ENCODE data around the gene IPO7. TPM values are rescaled to one million over a fixed set of nuclear protein-coding genes. Genes with fewer than 3 reads are reported as not detected.
A peak's percentile ranks its signal among the peaks of the same experiment; 100 is the strongest.
"Not testable (repeated sequence)": the region's sequence is repeated elsewhere in the genome, so short reads cannot be mapped to it uniquely, and the experiment has no call there.

The IPO7 gene
- total RNA-seq, 1 donor from 2014 or later = 234 TPM

DNA sequence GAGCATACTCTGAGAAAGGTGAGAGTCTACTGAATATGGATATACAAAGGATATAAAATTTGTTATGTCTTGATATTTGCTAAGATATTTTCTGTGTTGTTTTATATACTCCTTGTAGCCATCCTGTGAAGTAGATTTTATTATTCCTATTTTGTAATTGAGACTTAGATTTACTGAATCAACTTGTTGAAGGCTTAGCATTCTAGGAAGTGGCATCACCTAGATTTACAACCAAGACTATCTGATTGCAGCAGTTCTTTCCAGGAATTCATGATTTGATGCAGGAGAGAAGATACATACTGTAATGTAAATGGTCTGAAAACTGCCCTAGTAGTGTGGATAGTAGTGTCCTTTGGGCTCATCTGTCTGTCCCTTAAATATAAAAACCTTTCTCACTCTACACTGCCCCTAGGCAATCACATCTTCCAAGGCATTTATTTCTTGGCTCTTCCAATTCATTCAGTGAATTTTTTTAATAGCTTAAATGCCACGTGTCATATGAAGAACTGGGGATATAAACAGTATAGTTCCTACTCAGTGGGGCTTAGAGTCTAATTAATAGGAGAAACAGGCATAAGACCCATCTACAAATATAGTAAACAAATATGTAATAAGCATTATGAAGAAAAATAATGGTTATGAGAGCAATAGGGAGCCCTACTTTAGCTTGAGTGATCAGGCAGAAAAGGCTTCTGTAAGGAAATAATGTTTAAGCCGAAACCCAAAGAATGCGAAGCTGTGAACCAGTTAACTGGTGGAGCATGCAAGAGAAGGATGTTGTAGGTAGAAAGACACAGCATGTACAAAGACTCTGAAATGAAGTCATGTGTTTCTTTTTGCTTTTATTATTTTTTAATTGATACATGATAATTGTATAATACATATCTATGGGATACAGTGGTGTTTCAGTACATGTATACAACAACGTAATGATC lies 13.6 kb downstream of the IPO7 start:
- FAIRE-seq (no peak), DNase-seq (ENCODE audit: low spot score in 2 of 2) (no peak)

DNA sequence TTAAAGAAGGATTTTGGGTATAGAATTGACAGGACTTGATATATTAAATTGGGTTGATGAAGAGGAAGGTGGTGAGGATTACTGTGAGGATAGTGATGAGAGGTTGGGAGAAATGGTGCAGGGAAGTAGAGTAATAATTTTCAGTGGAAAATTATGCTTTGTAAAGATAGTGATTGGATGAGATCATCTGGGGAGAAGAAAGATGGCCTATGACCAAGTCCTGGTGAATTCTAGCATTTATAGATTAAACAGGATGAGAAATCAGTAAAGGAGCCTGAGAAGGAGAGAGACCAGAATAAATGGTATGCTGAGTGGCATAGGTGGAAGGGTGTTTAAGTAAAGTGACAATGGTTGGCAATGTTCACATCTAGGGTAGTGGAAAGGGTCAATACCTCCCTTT lies 15.0 kb downstream of the IPO7 start:
- no peak for DNase-seq (ENCODE audit: low spot score in 2 of 2)
- FAIRE-seq = no peak

DNA sequence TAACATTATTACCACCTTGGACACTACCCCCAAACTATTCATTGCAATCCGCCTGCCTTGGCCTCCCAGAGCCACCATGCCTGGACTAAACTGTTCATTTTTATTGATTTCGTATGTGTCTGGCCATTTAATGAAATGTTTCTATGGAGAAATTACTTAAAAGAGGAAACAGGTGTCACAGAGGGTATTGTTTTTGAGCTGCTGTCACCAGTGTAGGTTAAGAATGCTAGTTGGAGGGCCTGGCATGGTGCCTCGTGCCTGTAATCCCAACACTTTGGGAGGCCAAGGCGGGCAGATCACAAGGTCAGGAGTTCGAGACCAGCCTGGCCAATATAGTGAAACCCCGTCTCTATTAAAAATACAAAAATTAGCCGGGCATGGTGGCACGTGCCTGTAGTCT lies 17.4 kb downstream of the IPO7 start:
- not testable (repeated sequence) for FAIRE-seq; DNase-seq (ENCODE audit: low spot score in 2 of 2)

DNA sequence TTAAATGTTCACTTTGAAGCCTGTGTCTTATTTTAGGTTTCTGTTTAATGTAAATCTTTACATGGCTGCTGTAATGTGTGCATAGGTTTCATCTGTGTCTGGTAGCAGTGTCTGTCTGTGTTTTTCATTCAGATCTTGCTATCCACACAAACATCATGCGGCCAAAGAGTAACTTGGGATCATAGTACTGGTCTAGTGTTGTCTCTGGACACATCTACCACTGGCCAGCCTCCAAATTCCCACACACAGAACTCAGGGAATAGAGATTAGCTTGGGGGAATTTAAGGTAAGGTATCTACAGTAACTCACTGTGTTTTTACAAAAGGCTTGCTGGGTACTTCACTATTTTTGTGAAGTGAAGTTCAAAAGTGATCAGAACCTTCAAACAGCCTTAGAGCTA lies 44.3 kb downstream of the IPO7 start:
- FAIRE-seq = no peak
- DNase-seq (ENCODE audit: low spot score in 2 of 2) = no peak

DNA sequence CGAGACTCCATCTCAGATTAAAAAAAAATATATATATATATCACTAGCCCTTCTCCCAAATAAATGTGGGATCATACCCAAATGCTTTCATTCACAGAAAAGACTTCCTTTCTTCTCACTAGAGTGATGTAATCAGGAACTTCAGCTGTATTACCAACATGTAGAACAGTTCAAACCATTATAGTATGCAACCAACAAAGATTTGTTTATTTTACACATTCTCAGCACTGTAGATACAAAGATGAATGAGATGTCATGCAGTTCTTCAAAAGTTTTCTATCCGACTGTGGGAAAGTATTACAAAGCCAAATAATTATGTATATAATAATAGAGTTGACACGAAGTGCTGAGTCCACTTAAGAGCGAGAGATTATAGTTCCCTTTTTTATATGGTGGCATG lies 54.2 kb downstream of the IPO7 start:
- DNase-seq (ENCODE audit: low spot score in 2 of 2) (no peak), FAIRE-seq (no peak)

DNA sequence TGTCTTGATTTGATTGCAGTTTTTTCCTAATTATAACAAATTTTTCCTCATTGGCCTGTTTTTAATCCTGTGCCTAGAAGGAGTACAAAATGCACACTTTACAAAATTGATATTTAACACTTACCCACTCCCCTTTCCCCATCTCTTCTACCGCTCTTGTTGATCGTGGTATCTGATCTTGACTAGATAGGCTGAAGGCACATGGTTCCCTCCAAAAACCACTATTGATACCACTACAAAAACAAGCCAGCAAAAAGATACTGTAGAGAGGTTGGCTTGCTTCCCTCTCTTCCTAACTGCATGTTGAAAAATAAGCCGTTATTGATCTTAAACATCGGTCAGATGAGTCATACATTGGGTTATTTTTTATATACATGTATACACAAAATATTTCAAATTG lies 61.8 kb downstream of the IPO7 start:
- DNase-seq (ENCODE audit: low spot score in 2 of 2) (no peak), FAIRE-seq (no peak)

DNA sequence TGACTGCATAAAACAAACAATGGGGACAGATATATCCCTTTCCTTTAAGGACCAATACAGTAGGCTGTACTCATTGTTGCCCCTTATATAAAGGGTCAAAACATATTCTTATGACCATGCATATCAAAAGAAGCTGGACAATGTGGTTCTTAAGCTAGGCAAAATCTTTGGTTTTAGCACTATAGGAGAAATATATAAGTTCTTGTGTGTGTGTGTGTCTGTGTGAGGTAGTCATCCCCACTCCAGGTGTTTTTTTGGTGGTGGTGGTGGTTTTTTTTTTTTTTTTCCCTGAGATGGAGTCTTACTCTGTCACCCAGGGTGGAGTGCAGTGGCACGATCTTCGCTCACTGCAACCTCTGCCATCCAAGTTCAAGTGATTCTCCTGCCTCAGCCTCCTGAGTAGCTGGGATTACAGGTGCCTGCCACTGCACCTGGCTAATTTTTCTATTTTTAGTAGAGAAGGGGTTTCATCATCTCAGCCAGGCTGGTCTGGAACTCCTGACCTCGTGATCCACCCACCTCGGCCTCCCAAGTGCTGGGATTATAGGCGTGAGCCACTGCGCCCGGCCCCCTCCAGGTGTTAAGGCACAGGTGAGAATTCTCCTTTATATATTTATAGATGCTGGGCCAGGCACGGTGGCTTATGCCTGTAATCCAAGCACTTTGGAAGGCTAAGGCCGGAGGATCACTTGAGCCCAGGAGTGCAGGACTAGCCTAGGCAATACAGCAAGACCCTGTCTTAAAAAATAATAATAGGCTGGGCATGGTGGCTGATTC lies 64.3 kb downstream of the IPO7 start:
- no peak for FAIRE-seq
- DNase-seq (ENCODE audit: low spot score in 2 of 2) = no peak

DNA sequence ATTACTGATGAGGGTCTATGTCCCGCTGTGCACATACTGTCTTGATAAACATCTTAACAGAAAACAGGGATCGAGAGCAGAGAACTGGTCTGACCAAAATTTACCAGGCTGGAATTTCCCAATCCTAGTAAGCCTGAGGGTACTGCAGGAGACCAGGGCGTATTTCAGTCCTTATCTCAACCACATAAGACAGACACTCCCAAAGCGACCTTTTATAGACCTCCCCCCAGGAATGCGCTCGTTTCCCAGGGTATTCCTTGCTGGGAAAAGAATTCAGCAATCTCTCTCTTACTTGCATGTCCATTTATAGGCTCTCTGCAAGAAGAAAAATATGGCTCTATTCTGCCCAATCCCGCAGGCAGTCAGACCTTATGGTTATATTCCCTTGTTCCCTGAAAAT lies 67.6 kb downstream of the IPO7 start:
- not testable (repeated sequence) for DNase-seq (ENCODE audit: low spot score in 2 of 2)

DNA sequence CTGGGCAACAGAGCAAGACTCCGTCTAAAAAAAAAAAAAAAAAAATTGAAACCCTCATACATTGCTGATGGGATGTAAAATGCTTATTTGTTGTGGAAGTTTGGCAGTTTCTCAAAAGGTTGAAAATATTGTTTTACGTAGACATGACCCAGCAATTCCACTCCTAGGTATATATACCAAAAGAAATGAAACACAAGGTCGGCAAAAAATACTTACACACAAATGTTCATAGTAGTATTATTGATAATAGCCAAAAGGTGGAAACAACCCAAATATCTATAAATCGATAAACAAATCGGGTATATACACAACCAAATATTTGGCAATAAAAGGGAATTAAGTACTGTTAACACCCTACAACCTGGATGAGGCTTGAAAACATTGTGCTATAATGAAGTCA lies 71.3 kb downstream of the IPO7 start:
- no peak for DNase-seq (ENCODE audit: low spot score in 2 of 2)
- FAIRE-seq = no peak

More for the DNA sequence above, 67.6 kb downstream of the IPO7 start:
- FAIRE-seq = not testable (repeated sequence)

DNA sequence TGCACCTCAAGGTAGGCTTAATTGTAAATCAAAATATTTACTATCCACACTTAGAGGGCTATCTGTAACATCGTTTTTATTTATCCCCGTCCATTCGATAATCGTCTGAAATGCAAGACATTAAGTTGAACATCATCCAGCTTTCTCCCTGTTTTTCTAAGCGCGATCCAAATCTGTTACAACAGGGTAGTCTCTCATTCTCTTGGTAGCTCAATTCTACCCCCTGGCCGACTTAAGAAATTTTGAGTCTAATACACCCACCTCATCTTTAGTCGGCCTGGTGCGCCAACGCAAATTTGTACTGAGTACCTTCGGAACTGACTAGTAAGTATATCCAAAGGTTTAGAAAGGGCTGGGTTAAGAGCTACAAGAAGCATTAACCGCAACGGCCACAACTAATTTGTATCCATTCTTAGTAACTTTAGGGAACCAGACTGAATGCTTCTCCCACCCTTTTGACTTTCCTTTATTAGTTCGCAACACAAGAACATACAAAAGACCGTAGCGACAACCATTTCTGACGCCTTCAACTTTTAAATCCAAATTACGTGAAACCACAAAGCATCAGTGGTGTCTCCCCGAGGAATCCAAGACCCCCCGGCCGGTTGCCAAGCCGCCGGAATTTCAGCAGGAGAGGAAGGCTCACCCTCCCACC lies 75.3 kb downstream of the IPO7 start:
- DNase-seq (ENCODE audit: low spot score in 2 of 2) (peak in 1 of 2 donors; percentile 9), FAIRE-seq (no peak)

DNA sequence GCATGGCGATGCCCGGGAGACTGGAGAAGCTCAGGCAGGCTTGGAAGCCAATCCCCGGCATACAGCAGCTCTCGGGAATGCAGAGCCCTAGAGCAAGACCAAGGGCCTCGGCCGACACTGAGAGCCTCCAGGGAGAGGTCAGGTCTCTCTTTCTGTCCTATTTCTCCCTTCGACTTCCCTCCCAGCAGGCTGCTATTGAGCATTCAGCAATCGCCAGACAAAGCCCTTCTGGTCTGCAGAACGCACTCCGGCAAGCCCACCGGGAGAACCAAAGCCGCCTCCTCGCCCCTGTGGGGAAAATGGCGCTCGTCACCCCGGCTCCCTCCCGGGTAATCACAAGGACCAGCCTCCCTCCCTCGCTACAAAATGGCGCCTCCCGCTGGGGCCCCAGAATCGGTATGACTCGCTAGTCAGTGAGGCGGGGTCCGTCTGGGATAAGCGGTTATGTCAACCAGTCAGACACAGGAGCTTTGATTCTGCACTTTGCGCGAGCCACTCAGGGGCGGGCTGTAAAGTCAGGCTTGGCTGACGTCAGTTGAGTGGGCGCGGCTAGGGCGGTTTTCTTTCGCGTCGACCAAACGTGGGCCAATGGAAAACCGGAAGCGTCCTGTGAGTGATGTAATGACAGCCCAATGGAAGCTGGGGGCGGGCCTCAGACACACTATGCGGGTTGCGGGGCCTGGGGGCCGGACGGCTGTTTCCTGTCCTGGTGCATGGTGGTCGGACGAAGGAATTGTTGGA lies 76.0 kb downstream of the IPO7 start, which contains the start of gene ZNF143:
ZNF143 (plus strand) TSS at position 691 of the 741 bp plus-strand sequence. CDS start 10,297 bp downstream, outside the sequence.
- FAIRE-seq (peak; percentile 97), DNase-seq (ENCODE audit: low spot score in 2 of 2) (peak; percentile 94)

DNA sequence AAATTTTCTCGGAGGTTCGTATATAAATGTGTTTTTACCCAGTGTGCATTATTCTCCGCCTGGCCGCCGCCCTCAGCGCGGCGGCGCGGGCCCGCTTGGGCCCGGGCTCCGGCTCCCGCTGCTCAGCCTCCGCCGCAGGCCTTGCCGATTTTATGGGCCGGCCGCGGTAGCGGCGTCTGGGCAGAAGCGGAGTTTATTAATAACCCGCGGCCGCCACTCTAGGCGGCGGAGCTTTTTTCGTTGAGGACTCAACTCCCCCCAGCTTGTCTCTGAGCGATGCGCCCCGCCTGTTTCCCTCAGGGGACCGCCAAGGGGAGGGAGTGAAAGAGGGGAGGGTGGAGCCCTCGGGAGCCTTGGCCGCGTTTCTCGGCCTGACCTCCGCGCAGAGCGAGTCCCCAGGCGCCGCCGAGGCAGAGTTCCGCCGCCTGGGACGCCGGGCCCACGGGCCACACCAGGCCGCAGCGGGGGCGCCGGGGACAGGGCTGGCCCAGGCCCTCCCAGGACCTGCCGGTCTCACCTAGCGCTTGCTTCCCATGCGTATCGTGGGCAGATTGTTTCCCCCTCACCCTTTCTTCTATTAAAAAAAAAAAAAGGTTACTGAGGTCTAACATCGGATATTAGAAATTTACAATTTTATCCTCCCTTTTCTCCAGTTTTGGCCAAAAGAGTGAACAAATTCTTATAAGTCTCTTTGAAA lies 76.8 kb downstream of the IPO7 start:
- peak; percentile 79 to 86 for DNase-seq (ENCODE audit: low spot score in 2 of 2)
- FAIRE-seq = no peak

DNA sequence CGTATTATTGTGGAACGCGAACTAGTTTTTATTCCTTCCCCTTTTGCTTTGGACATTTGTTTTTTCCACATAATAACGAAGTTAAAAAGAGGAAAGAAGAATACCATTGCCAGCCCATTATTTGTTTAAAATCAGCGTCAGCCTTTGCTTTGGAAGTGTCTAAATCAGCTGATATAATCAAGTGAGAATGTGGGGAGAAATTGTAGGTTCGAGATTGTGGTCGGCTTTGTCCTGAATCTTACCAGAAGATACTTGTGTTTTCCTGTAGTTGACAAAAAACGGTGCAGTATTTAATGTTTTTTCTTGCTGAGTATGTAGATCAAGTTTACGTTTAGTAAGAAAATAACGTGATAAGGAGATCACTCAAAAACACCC lies 77.3 kb downstream of the IPO7 start:
- FAIRE-seq (no peak), DNase-seq (ENCODE audit: low spot score in 2 of 2) (peak in 1 of 2 donors; percentile 10)

DNA sequence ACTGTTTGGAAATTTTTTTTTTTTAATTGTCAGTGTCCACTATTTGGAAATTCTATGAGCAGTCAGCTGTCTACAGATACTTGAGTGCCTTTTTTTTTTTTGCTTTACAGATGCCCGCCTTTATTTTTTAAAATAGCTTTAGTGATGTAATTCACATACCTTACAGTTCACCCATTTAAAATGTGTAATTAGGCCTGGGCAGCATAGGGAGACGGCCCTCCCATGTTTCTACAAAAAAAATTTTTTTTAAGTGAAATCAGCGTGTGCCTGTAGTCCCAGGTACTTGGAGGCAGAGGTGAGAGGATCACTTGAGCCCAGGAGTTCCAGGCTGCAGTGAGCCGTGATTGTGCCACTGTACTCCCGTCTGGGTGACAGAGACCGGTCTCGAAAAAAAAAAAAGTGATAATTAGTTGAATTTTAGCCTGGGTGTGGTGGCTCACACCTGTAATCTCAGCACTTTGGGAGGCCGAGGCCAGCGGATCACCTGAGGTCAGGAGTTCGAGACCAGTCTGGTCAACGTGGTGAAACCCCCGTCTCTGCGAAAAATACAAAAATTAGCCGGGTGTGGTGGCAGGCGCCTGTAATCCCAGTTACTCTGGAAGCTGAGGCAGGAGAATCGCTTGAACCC lies 77.8 kb downstream of the IPO7 start:
- no peak for DNase-seq (ENCODE audit: low spot score in 2 of 2)
- no peak for FAIRE-seq

DNA sequence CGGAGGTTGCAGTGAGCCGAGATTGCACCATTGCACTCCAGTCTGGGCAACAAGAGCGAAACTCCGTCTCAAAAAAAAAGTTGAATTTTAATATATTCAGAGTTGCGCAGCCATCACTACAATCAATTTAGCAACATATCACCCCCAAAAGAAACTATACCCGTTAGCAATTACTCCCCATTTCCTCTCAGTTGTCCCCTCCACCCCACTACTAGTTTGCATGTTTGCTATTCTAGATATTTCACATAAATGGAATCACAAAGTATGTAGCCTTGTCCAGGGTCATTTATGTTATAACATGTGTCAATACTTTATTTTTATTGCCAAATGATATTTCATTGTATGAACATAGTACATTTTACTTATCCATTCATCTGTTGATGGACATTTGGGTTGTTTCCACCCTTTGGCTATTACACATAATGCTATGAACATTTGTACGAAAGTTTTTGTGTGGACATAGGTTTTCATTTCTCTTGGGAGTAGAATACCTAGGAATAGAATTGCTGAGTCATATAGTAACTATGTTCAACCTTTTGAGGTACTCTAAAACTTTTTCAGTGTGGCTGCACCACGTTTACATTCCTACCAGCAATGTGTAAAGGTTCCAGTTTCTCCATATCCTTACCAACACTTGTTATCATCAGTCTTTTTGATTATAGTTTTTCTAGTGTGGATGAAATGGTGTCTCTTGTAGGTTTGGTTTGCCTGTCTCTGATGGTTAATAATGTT lies 78.5 kb downstream of the IPO7 start:
- DNase-seq (ENCODE audit: low spot score in 2 of 2) = no peak

DNA sequence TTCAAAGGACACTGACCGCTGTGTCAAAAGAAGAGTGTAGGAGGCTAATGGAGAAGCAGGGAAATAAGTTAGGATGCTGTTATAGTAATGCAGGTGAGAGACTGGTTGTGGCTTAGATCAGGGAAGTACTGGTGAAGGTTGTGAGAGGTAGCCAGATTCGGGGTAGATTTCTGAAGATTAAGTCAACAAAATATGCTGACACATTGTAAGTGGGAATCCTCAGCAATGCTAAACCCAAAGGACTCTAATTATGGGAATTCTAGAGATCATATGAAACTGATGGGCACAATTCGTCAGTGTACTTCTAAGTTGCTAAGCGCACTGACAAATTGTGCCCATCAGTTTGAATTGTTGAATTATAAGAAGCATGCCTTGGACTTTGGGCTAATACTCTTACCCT lies 86.3 kb downstream of the IPO7 start:
- FAIRE-seq = no peak
- no peak for DNase-seq (ENCODE audit: low spot score in 2 of 2)

More for the DNA sequence above, 78.5 kb downstream of the IPO7 start:
- FAIRE-seq = no peak

DNA sequence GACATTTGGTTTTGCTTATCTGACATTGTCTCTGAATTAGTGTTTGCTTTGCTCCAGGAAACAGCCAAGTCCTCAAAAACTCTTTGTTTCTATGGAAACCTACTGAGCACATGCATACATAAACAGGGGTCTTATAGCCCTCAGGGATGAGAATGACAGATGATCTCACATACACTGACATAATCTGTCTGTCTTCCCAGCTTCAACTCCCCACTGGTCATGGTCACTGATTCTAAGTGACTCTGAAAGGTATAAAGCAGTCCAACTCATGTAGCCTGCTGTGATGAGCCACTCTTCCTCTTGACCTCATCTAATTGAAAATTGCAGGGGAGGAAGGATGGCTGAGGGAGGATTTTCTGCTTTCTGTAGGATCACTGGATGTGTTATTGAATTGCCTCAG lies 89.0 kb downstream of the IPO7 start:
- DNase-seq (ENCODE audit: low spot score in 2 of 2) = no peak
- no peak for FAIRE-seq

DNA sequence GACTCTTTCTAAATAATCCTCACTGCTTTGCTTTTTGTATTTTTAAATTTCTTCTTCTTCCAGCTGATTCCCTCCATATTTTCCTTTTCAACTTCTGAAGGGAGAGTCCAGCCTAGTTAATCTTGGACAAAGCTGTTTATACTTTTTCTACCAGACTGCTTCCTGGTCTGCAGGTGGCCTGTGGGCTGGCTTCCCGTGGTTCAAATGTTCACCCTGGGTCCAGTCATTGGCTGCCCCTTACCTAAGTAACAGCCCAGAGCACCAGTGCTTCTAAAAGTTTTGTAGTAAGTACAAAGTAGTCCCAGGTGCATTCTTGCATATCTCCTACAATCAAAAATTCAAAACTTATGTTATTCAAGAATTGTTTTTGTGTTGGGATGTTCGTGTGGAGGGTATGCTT lies 95.4 kb downstream of the IPO7 start:
- FAIRE-seq (no peak), DNase-seq (ENCODE audit: low spot score in 2 of 2) (no peak)

Measured in frontal cortex (tissue), 4 donors.